K562 (cell line): Measurements from ENCODE around the gene SFT2D2. TPM values are rescaled to one million over a fixed set of nuclear protein-coding genes. Genes with fewer than 3 reads are reported as not detected.

Source experiments
- DPF2 ChIP-seq: fragments of 450-650 bp; IDR thresholded peaks from 2 replicates; pipeline ENCODE4 v1.6.1; 2016
- LEF1 ChIP-seq: fragments of 450-650 bp; IDR thresholded peaks from 2 replicates; pipeline ENCODE4 v1.6.1; 2016; ENCODE audit warnings: mild to moderate bottlenecking
- MAFK ChIP-seq: IDR thresholded peaks from 2 replicates; pipeline ENCODE4 v1.6.1; 2011; ENCODE audit warnings: low read length, improper control_type of control experiment
- NR2C1 ChIP-seq, 2 experiments: fragments of 450-650 bp; IDR thresholded peaks; 2 replicates each; pipeline ENCODE4 v1.6.1; 2017; ENCODE audit warnings: mild to moderate bottlenecking in 2 of 2, antibody characterized with exemption in 1 of 2, inconsistent platforms in 1 of 2, missing compliant biosample characterization in 1 of 2, missing genetic modification characterization in 1 of 2
- NR2C2 ChIP-seq, 2 experiments: fragments of 200-800 bp in 1 of 2; sonication (Bioruptor generic) in 1 of 2; sonication (generic) in 1 of 2; formaldehyde crosslinking in 1 of 2; IDR thresholded peaks; 2 replicates each; pipeline versions ENCODE4 v1.6.1 to v1.8.0; 2016 to 2022; ENCODE audit warnings: mild to moderate bottlenecking in 1 of 2, missing compliant biosample characterization in 1 of 2, missing genetic modification characterization in 1 of 2, missing genetic modification reagents in 1 of 2
- OTX1 ChIP-seq: fragments of 450-650 bp; formaldehyde crosslinking; IDR thresholded peaks from 2 replicates; pipeline ENCODE4 v1.4.0; 2022; ENCODE audit warnings: mild to moderate bottlenecking
- PCBP2 ChIP-seq: fragments of 200-400 bp; formaldehyde crosslinking; IDR thresholded peaks from 2 replicates; pipeline ENCODE4 v1.6.1; 2018; ENCODE audit warnings: low read length, low read depth, mild to moderate bottlenecking, moderate library complexity; ENCODE audit not compliant: poor library complexity, severe bottlenecking
- PHB2 ChIP-seq: fragments of 450-650 bp; IDR thresholded peaks from 2 replicates; pipeline ENCODE4 v1.6.1; 2017; ENCODE audit warnings: low read depth
- PHF8 ChIP-seq: fragments of 200-600 bp; sonication (generic); IDR thresholded peaks from 2 replicates; pipeline ENCODE4 v1.6.1; 2012; ENCODE audit warnings: mixed run types, mild to moderate bottlenecking, inconsistent platforms, low read length, moderate library complexity, borderline replicate concordance
- POLR2H ChIP-seq: IDR thresholded peaks from 2 replicates; pipeline ENCODE4 v1.6.1; 2016; ENCODE audit warnings: missing genetic modification characterization, low read depth, mild to moderate bottlenecking, control low read depth, missing compliant biosample characterization, moderate library complexity
- PRMT5 ChIP-seq: sonication (generic); formaldehyde crosslinking; IDR thresholded peaks from 2 replicates; pipeline ENCODE4 v1.5.0; 2020; ENCODE audit warnings: missing genetic modification reagents
- PTTG1 ChIP-seq: fragments of 450-650 bp; IDR thresholded peaks from 2 replicates; pipeline ENCODE4 v1.6.1; 2016; ENCODE audit warnings: low read depth, mild to moderate bottlenecking, missing genetic modification characterization, missing compliant biosample characterization
- RBM39 ChIP-seq: fragments of 200-400 bp; formaldehyde crosslinking; optimal IDR thresholded peaks from 2 replicates; pipeline ENCODE3; 2018; ENCODE audit warnings: low read depth, low read length
- SAP30 ChIP-seq: fragments of 200-600 bp; sonication (generic); IDR thresholded peaks from 2 replicates; pipeline ENCODE4 v1.6.1; 2012; ENCODE audit warnings: borderline replicate concordance, low read depth, mild to moderate bottlenecking, moderate library complexity, low read length, control low read depth, inconsistent platforms; ENCODE audit not compliant: insufficient read depth, poor library complexity, severe bottlenecking
- SIN3B ChIP-seq: fragments of 450-650 bp; IDR thresholded peaks from 2 replicates; pipeline ENCODE4 v1.6.1; 2017; ENCODE audit warnings: low read depth, mild to moderate bottlenecking, moderate library complexity
- SMARCE1 ChIP-seq: fragments of 450-650 bp; IDR thresholded peaks from 2 replicates; pipeline ENCODE4 v1.7.1; 2016; ENCODE audit warnings: mild to moderate bottlenecking
- SREBF1 ChIP-seq: fragments of 150-350 bp; IDR thresholded peaks from 2 replicates; pipeline ENCODE4 v1.6.1; 2014; ENCODE audit warnings: antibody characterized with exemption, low read depth, low read length, borderline replicate concordance
- TAF7 ChIP-seq: fragments of 450-650 bp; IDR thresholded peaks from 2 replicates; pipeline ENCODE4 v1.6.1; 2016; ENCODE audit warnings: missing genetic modification characterization, missing compliant biosample characterization
- TBP ChIP-seq: optimal IDR thresholded peaks from 2 replicates; pipeline ENCODE3; 2011; ENCODE audit warnings: low read depth, low read length, improper control_type of control experiment
- TRIM24 ChIP-seq, 2 experiments: fragments of 450-650 bp; IDR thresholded peaks; 2 replicates each; pipeline ENCODE4 v1.6.1; 2016
- TRIM28 ChIP-seq: fragments of 450-650 bp; IDR thresholded peaks from 2 replicates; pipeline ENCODE4 v1.6.1; 2017
- XRCC5 ChIP-seq: fragments of 200-400 bp; formaldehyde crosslinking; IDR thresholded peaks from 2 replicates; pipeline ENCODE4 v1.6.1; 2017; ENCODE audit warnings: low read depth, mild to moderate bottlenecking, low read length
- ZBTB7A ChIP-seq: IDR thresholded peaks from 2 replicates; pipeline ENCODE4 v1.6.1; 2011; ENCODE audit warnings: low read depth, mild to moderate bottlenecking, low read length, moderate library complexity, borderline replicate concordance; ENCODE audit not compliant: control insufficient read depth
- ZC3H11A ChIP-seq: IDR thresholded peaks from 2 replicates; pipeline ENCODE4 v1.6.1; 2012; ENCODE audit warnings: low read depth, low read length, improper control_type of control experiment
- ZNF175 ChIP-seq: fragments of 200-800 bp; sonication (Bioruptor generic); IDR thresholded peaks from 2 replicates; pipeline ENCODE4 v1.6.1; 2016; ENCODE audit warnings: low read depth, mild to moderate bottlenecking, missing genetic modification characterization, missing compliant biosample characterization
- ZNF197 ChIP-seq: fragments of 200-800 bp; sonication (Bioruptor generic); IDR thresholded peaks from 2 replicates; pipeline ENCODE4 v1.6.1; 2016; ENCODE audit warnings: low read depth, missing genetic modification characterization, missing compliant biosample characterization
- ZNF212 ChIP-seq: fragments of 450-650 bp; formaldehyde crosslinking; IDR thresholded peaks from 2 replicates; pipeline ENCODE4 v1.4.0; 2020; ENCODE audit warnings: mild to moderate bottlenecking
- ZNF263 ChIP-seq: sonication (generic); formaldehyde crosslinking; IDR thresholded peaks from 2 replicates; pipeline ENCODE4 v1.8.0; 2022; ENCODE audit warnings: mild to moderate bottlenecking, missing genetic modification reagents, borderline replicate concordance
- ZNF445 ChIP-seq: fragments of 250-450 bp; sonication (Bioruptor Pico); IDR thresholded peaks from 2 replicates; pipeline ENCODE4 v1.4.0; 2020; ENCODE audit warnings: low read depth, mild to moderate bottlenecking, moderate library complexity
- ZNF644 ChIP-seq: fragments of 200-800 bp; sonication (Bioruptor generic); IDR thresholded peaks from 2 replicates; pipeline ENCODE4 v1.6.1; 2016; ENCODE audit warnings: low read depth, missing genetic modification characterization, missing compliant biosample characterization
- ZNF76 ChIP-seq: fragments of 250-450 bp; sonication (Bioruptor Pico); IDR thresholded peaks from 2 replicates; pipeline ENCODE4 v1.4.0; 2020; ENCODE audit warnings: mild to moderate bottlenecking, moderate library complexity, borderline replicate concordance
- polyA plus RNA-seq, 8 experiments: library from polyadenylated mRNA; depleted of rRNA in 4 of 8; stranded (reverse) in 5 of 8; unstranded in 3 of 8; fragments of >200 nt; fragmentation: Nextera tagmentation in 2 of 8; fragmentation: Illumina TruSeq in 1 of 8; extraction: Ambion mirVana in 2 of 8; extraction: Trizol in 1 of 8; gene quantifications; 2 replicates each; pipeline versions ENCODE4 v1.2.1 to v1.2.3, GENCODE V29; 2011 to 2014; ENCODE audit warnings: inconsistent platforms in 1 of 8, missing spikeins in 1 of 8
- total RNA-seq, 7 experiments: library from RNA; depleted of rRNA in 6 of 7; stranded (reverse); fragments of >200 nt in 6 of 7; fragmentation: Illumina TruSeq in 2 of 7; extraction: Trizol in 2 of 7; gene quantifications; 2 replicates each; pipeline versions ENCODE4 v1.2.1 to v1.2.3, GENCODE V29; 2011 to 2021; ENCODE audit warnings: low replicate concordance in 1 of 7

SFT2D2 gene
- total and polyA plus RNA-seq, 9 of the 15 experiments (the other 6 are each of a cell fraction or from before 2014, with no cell fraction given) = 3.4 to 50.1 (median 21.6) TPM

DNA sequence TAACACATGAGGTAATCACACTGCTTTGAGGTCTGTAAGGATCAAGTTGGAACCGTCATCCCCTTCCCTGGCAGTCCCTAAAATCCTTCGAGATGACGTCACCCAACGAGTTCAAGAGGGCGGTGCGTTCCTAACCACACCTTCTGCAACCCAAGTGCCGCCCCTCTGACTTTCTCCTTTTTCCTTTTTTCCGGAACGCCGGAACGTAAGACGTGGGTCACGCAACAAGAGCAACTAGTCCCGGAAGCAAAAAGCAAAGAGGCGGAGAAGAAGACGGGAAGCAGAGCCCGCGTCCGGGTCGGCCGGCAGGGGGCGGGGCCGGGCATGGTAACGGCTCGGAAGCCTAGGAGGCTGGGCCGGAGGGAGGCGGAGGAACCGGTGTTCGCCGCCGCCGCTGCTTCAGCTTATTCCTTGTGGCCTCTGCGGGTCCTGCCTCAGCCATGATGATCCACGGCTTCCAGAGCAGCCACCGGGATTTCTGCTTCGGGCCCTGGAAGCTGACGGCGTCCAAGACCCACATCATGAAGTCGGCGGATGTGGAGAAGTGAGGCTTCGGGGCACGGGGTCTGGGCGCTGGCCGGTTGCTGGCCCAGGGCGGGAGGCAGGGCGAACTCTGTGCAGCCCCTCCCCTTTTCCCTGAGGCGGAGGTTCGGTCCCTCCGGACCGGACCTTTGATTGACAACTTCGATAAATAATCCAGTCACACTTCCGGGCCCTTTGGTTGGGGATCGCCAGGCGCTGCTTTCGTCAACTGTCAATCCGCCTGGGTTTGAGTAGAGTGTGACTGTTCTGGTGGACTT is 47.0 kb upstream of the SFT2D2 start, which contains the start of gene TIPRL (continued):
- peak; percentile 65; the same call in 1 of the 2 replicates for TF ChIP-seq ZNF445 (CRISPR knock-in tag)
- no peak for TF ChIP-seq PTTG1
- peak; percentile 38 for TF ChIP-seq TBP
- TF ChIP-seq TRIM28 = no peak
- peak; percentile 49; the same call in 1 of the 2 replicates for TF ChIP-seq ZBTB7A
- TF ChIP-seq PHB2 = no peak
- TF ChIP-seq ZNF197 (CRISPR knock-in tag) = 0 out of 2 replicates have a peak, but pooled peaks have one; percentile 0
- TF ChIP-seq LEF1 = no peak
- TF ChIP-seq TAF7 (tag) = no peak; the same call in 1 of the 2 replicates
- TF ChIP-seq ZNF175 = peak; percentile 89
- TF ChIP-seq NR2C2 (CRISPR knock-in tag; IDR thresholded peaks at IDR 0.05) = peak; percentile 98
- peak; percentile 100 for TF ChIP-seq NR2C2 (tag; IDR thresholded peaks at IDR 0.05)
- peak; percentile 92 for TF ChIP-seq SAP30
- no peak for TF ChIP-seq ZNF212 (CRISPR knock-in tag)
- peak; percentile 93 for TF ChIP-seq POLR2H (tag)
- TF ChIP-seq ZNF644 = peak; percentile 84; the same call in 1 of the 2 replicates
- peak; percentile 98 for TF ChIP-seq ZNF263 (CRISPR knock-in tag)
- peak; percentile 68; the same call in 1 of the 2 replicates for TF ChIP-seq SMARCE1
- 0 out of 2 replicates have a peak, but pooled peaks have one; percentile 20 for TF ChIP-seq OTX1 (CRISPR knock-in tag)
- peak; percentile 87 for TF ChIP-seq DPF2
- TF ChIP-seq PHF8 = peak; percentile 95
- TF ChIP-seq XRCC5 = peak; percentile 64
- no peak for TF ChIP-seq PCBP2
- no peak for TF ChIP-seq PRMT5
- no peak for TF ChIP-seq SREBF1
- no peak for TF ChIP-seq ZC3H11A
- TF ChIP-seq SIN3B = peak; percentile 44; the same call in 1 of the 2 replicates
- peak; percentile 72 for TF ChIP-seq ZNF76
- peak in 1 of 2 experiments; percentile 65; a peak in 3 of 4 replicates for TF ChIP-seq TRIM24 (IDR thresholded peaks at IDR 0.05)
- TF ChIP-seq RBM39 = peak; percentile 6
- TF ChIP-seq MAFK = peak; percentile 15
- peak; percentile 99 for TF ChIP-seq NR2C1 (IDR thresholded peaks at IDR 0.05)
- TF ChIP-seq NR2C1 (tag; IDR thresholded peaks at IDR 0.05) = peak; percentile 99
